GM18508 (cell line): Measurements from ENCODE around the gene NALF2.

Experiments
- ATAC-seq: cut with Tn5 transposase; IDR thresholded peaks from one replicate; pipeline ENCODE4 v1.9.1; 2021; ENCODE audit warnings: moderate number of reproducible peaks; ENCODE audit not compliant: insufficient read depth, unreplicated experiment

The NALF2 gene

DNA sequence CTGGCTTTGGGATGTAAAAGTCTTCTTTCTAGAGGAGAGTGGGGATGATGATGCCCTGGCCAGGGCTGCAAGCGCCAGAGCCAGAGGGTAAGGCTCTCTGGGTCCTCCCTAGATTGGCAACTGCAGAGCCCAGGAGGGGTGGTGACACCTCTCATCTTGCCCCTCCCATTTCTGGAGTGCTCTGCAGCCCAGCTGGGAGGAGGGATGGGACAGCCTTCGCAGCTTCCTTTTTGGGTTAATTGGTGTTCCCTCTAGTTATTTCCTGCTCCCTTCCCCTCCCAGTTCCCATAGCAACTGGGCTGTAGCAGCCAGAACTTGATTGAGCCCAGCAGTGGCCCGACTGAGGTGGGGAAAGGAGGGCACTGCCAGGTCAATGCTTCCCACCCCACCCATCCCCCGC is 19.2 kb downstream of the NALF2 start:
- ATAC-seq: no peak

DNA sequence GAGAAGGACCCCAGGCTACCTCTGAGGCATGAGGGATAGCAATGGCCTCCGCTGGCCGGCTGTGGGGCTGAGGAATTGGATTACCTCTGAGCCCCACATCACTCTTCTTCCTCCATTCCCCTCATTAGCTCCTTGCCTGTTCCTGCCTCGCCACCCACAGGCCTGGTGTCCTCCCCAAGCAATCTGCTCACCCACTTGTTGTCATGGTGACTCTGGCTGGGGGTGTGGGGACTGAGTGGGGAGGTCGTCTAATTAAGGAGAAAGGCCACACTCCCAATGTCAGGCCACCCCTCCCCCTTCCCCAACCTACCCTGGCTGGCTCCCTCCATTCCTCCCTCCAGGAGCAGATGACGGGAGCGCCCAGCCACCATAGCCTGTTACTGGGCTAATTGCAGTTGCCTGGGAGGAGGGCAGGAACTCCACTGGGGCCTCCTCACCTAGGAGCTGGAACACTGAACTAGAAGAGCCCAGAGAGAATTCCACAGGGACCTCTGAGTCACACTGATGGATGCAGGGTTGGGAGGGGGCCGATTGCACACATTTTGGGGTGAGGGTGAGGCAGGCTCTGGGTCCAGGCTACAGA is 20.7 kb downstream of the NALF2 start:
- no peak for ATAC-seq

DNA sequence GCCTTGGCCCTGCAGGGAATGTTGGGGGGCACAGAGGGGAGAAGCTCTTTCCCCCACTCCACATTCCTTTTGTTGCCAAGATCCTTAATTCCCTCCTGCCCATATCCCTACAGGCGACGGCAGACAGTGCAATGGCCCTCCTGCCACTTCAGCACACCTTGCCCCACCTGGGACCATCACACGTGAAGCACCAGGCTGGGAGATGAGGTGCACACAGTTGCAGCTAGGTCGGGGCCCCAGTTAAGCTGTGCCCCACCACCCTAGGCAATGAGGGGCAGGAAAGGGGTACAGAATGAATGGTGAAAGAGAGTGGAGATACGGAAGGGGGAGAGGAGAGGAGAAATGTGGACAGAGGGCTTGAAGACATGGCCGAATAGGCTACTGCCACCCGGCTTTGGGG is 26.2 kb downstream of the NALF2 start:
- ATAC-seq: no peak

DNA sequence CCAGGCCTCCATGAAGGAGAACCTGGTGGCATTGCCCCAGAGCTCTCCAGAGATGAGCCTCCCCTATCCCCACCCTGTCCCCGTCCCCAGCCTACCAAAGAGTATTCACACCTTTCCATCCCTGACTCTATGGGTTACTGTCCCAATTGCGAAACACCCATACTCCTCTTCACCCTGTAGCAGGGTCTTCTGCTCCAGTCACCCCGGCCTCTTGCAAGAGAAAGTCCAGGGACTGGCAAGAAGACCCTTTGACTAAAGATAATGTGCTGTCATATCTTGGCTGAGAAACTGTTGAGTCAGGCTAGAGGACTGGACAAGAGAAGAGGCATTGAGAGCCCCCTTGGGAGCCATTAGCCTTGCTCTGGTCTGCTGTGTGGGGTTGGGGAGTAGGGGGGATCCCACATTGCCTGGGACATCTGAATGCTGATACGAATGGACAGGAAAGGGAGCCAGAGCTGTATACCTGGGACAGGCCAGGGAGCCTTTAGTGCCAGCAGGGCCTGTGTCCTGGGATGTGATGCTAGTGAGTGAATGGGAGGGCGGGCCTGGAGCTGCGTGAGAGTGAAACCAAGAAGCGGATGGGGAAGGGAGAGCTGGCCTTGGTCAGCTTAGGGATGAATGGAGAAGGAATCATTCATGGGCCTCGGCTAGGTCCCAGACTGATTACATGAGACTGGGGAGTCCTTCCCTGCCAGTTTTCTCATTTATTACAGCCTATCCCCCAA is 27.1 kb downstream of the NALF2 start:
- no peak for ATAC-seq

DNA sequence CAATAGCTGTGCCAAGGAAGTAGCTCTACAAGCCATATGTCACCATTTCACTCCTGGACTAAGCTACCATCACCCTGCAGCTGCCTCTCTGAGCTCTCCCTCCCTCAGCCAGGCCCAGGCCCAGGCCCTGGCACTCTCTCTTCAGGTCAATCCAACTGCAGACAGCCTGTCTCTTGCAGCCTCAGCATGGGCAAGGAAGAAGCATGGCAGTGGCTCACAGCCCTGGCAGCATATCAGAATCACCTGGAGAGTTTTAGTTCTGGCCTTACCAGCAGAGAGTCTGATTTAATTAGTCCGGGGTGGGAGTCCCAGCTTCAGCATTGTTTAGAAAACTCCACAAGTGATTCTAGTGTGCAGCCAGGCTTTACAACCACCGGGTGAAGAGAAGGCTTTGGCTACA is 31.5 kb downstream of the NALF2 start:
- no peak for ATAC-seq

DNA sequence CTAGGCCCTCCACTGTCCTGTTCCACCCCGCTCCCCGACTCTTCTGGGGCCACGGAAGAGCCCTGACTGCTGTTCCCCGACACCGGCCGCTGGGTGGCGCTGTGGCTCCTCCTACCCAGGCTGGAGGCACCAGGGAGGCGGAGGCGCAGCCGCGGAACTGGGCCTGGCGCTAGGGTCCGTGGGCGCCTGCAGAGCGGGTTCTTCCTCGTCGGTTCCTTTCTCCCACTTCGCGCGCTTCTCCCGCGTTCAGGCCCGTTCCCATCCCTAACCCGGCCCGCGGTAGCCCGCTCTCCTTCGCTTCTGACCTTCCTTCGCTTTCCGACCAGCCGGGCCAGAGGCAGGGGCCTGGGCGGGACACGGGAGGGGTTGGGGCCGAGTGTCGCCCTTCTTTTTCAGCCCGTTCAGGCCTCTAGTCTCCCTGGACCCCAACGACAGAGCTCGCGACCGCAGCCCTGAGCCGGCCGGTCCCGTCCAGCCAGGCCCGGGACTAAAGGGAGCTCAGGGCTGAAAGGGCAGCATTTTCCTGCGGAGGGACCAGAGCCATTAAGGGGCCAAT is 34.3 kb downstream of the NALF2 start:
- no peak for ATAC-seq

DNA sequence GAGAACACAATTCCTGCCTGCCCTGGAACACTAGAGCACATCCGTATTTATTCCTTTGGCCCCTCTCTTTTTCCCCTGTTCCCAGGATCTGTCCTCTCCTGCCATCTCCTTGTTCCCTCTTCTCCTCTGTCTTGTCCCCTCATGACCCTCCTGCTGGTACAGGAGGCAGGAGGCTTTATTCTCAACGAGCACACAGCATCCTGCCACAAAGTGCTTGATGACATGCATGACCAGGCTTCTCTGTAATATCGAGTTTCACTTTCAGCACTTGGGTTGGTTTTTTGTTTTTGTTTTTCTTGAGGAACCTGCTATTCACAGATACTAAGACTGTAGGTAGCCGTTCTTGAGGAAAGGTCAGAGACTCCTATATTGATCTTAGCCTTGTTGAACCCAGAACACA is 35.3 kb downstream of the NALF2 start:
- ATAC-seq: no peak

DNA sequence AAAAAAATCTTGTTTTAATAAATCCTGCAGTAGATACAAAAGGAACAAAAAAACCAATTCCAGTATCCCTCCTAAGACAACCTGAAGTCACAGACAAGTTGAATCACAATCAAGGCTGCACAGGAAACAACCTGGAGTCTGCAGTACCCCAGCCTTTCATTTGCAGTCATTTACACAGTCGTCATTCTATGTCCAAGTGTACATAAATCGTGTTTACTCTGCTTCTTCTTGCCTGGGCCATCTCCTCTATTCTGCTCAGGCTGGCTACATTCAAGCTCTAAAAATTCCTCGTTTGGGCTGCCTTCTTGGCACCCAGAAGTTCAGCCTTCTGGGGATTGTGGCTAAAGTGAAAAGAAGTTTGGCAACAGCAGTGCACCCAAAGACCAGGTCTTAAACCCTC is 37.8 kb downstream of the NALF2 start:
- ATAC-seq: no peak

DNA sequence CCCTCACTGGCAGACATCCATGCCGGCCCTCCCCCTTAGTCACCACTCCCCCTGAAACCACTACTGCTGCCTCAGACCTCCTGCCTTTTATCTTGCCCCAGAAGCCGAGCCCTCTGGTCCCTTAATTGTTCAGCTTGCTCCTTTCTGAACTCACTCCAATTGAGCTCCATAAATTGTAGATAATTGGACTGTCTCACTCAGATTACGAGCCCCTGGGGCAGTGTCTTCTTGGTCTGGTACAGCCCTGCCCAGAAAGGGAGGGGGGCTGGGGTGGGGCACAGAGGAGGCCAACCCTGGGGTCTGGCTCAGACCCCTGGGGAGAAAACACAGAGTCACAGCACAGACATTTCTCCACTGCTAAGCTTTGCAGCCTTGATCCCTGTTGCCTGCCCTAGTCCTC is 39.4 kb downstream of the NALF2 start:
- ATAC-seq: no peak

DNA sequence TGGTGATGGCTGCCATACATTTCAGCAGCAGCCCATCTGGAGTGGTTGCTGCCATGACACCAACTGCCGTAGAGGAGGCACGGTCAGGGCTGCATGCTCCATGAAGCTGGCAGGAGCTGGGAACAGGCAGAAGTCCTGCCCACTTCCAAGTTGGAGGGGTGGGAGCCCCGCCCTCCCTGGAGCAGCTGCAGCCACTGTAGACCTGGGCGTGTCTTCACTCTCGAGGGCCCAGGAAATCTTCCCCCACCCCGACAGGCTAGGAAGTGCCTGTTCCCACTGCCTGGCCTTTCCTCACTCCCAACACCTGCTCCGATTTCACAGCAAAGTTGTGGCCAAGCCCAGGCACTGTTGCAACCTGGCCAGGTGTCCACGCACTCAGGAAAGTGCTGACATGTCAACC is 42.3 kb downstream of the NALF2 start:
- no peak for ATAC-seq

DNA sequence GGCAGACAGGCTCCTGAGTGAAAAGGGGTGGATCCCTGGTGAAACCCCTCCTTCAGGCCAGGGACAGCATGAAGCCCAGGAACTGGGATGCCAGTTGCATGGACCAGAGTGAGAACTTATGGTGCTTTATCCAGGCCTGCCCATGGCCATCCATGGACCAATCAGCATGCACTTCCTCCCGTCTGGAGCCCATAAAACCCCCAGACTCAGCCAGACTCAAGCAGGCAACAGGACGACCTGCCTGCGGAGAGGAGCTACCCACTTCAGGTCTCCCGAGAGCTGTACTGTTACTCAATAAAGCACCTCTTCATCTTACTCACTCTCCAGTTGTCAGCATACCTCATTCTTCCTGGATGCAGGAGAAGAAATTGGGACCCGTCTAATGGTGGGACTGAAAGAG is 42.9 kb downstream of the NALF2 start:
- ATAC-seq: no peak

DNA sequence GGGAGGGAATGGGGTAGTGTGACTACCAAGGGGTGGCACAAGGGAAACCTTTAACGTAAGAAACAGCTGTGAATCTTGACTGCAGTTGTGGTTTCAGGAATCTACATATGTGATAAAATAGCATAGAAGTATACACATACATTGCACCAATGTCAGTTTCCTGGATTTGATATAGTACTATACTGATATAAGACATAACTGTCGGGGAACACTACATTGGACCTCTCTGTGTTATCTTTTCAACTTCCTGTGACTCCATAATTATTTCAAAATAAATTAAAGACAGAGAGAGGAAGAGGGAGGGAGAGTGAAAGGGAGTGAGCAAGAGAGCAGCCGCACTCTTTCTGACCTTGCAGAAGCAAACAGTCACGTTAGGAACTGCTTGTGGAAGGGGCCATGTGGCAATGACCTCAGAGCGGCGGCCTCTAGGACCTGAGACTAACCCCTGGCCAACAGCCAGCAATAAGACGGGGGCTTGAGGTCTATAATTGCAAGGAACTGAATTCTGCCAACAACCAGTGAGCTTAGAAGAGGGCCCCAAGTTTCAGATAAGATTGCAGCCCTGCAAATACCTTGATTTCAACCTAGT is 47.4 kb downstream of the NALF2 start:
- ATAC-seq: no peak

DNA sequence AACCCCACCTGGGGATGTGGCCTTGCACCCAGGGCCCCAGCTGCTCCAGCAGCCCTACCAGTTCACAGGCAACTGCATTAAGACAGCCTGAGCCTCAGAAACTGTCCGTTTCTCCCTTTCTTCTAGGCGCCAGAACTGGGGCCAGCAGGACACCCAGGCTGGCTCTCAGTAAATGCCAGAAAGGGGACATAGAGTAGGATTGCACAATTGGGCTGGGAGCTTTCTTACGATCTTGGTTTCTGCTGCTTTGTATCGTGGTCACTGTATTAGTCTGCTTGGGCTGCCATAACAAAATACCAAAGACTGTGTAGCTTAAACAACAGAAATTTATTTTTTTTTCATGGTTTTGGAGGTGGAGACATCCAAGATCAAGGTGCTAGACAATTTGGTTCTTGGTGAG is 48.4 kb downstream of the NALF2 start:
- ATAC-seq: no peak
